ES-I3 (cell line): ENCODE data around the gene MREG.

Experiments used
- H3K36me3 ChIP-seq: 2 replicates; pipeline ENCODE4 v1.6.1; 2013; ENCODE audit warnings: mild to moderate bottlenecking, low read length, control low read depth, moderate library complexity; ENCODE audit not compliant: insufficient read depth
- H3K4me1 ChIP-seq: 2 replicates; pipeline ENCODE4 v1.6.1; 2013; ENCODE audit warnings: mild to moderate bottlenecking, control low read depth, low read length; ENCODE audit not compliant: insufficient read depth
- H3K9ac ChIP-seq: 2 replicates; pipeline ENCODE4 v1.6.1; 2013; ENCODE audit warnings: low read depth, mild to moderate bottlenecking, low read length, moderate library complexity
- H3K9me3 ChIP-seq: 2 replicates; pipeline ENCODE4 v1.6.1; 2013; ENCODE audit warnings: mild to moderate bottlenecking, low read length, moderate library complexity; ENCODE audit not compliant: control insufficient read depth, insufficient read depth

Gene MREG

GRCh38 chr2:216033403-216033802 lies 20.1 kb upstream of the MREG start:
- H3K9ac ChIP-seq, result no peak overlapping the region
- H3K9me3 ChIP-seq, result no peaks in the 10 kb centered on the region
- no peaks in the 10 kb centered on the region for H3K4me1 ChIP-seq
- H3K36me3 ChIP-seq, result peaks cover 6% of the 10 kb centered on the region; the same call in 1 of the 2 replicates

- no peak overlapping the region for H3K9ac ChIP-seq
- no peaks in the 10 kb centered on the region for H3K9me3 ChIP-seq
- H3K4me1 ChIP-seq, result no peaks in the 10 kb centered on the region
- peaks cover 6% of the 10 kb centered on the region; the same call in 1 of the 2 replicates for H3K36me3 ChIP-seq
These were observed 18.8 kb upstream of the MREG start for GRCh38 chr2:216031960-216032689.

- Histone ChIP-seq H3K9ac (no peak overlapping the region), H3K36me3 (peaks cover 6% of the 10 kb centered on the region; the same call in 1 of the 2 replicates), H3K4me1 (no peaks in the 10 kb centered on the region)
These were observed 16.9 kb upstream of the MREG start for GRCh38 chr2:216030216-216030615.

GRCh38 chr2:216029416-216030129 lies 16.2 kb upstream of the MREG start:
- Histone ChIP-seq H3K9me3 (no peaks in the 10 kb centered on the region), H3K9ac (no peak overlapping the region), H3K4me1 (no peaks in the 10 kb centered on the region), H3K36me3 (peaks cover 2% of the 10 kb centered on the region; the same call in 1 of the 2 replicates)

More at GRCh38 chr2:216030216-216030615, 16.9 kb upstream of the MREG start:
- no peaks in the 10 kb centered on the region for H3K9me3 ChIP-seq

GRCh38 chr2:216024779-216025336 lies 11.5 kb upstream of the MREG start:
- no peaks in the 10 kb centered on the region for H3K36me3 ChIP-seq
- no peaks in the 10 kb centered on the region for H3K4me1 ChIP-seq
- no peak overlapping the region for H3K9ac ChIP-seq
- H3K9me3 ChIP-seq, result no peaks in the 10 kb centered on the region

GRCh38 chr2:216023055-216023648 lies 9.8 kb upstream of the MREG start:
- no peaks in the 10 kb centered on the region for H3K36me3 ChIP-seq
- H3K9ac ChIP-seq, result no peak overlapping the region
- no peaks in the 10 kb centered on the region for H3K9me3 ChIP-seq
- H3K4me1 ChIP-seq, result no peaks in the 10 kb centered on the region

- Histone ChIP-seq H3K36me3 (no peaks in the 10 kb centered on the region), H3K4me1 (no peaks in the 10 kb centered on the region), H3K9ac (no peak overlapping the region), H3K9me3 (no peaks in the 10 kb centered on the region)
These were observed 8.6 kb upstream of the MREG start for GRCh38 chr2:216021768-216022565.

- Histone ChIP-seq H3K9ac (no peak overlapping the region), H3K36me3 (no peaks in the 10 kb centered on the region), H3K9me3 (no peaks in the 10 kb centered on the region), H3K4me1 (peaks cover 4% of the 10 kb centered on the region)
These were observed 5.4 kb upstream of the MREG start for GRCh38 chr2:216018709-216019108.

GRCh38 chr2:216017365-216017764 lies 4.0 kb upstream of the MREG start:
- Histone ChIP-seq H3K36me3 (no peaks in the 10 kb centered on the region), H3K4me1 (peaks cover 5% of the 10 kb centered on the region), H3K9ac (no peak overlapping the region), H3K9me3 (no peaks in the 10 kb centered on the region)

GRCh38 chr2:216016581-216016980 lies 3.2 kb upstream of the MREG start:
- H3K9ac ChIP-seq, result no peak overlapping the region
- H3K36me3 ChIP-seq, result no peaks in the 10 kb centered on the region
- H3K4me1 ChIP-seq, result peaks cover 11% of the 10 kb centered on the region
- no peaks in the 10 kb centered on the region for H3K9me3 ChIP-seq

GRCh38 chr2:216015722-216016464 lies 2.5 kb upstream of the MREG start:
- H3K9ac ChIP-seq, result no peak overlapping the region
- no peaks in the 10 kb centered on the region for H3K9me3 ChIP-seq
- peaks cover 13% of the 10 kb centered on the region for H3K4me1 ChIP-seq

GRCh38 chr2:216014986-216015385 lies 1.6 kb upstream of the MREG start:
- H3K9ac ChIP-seq, result no peak overlapping the region

More at GRCh38 chr2:216015722-216016464, 2.5 kb upstream of the MREG start:
- no peaks in the 10 kb centered on the region for H3K36me3 ChIP-seq

GRCh38 chr2:216014006-216014405 lies 655 bp upstream of the MREG start:
- H3K9me3 ChIP-seq, result no peaks in the 10 kb centered on the region
- peak overlapping the region; percentile 95; the same call in 1 of the 2 replicates for H3K9ac ChIP-seq
- no peaks in the 10 kb centered on the region for H3K36me3 ChIP-seq
- peaks cover 13% of the 10 kb centered on the region for H3K4me1 ChIP-seq

More at GRCh38 chr2:216014986-216015385, 1.6 kb upstream of the MREG start:
- peaks cover 13% of the 10 kb centered on the region for H3K4me1 ChIP-seq
- no peaks in the 10 kb centered on the region for H3K9me3 ChIP-seq
- H3K36me3 ChIP-seq, result no peaks in the 10 kb centered on the region
